Measurements from ENCODE around the gene TYW1B. TPM values are rescaled to one million over a fixed set of nuclear protein-coding genes. Genes with fewer than 3 reads are reported as not detected.
"Not testable (repeated sequence)": the region's sequence is repeated elsewhere in the genome, so short reads cannot be mapped to it uniquely, and the experiment has no call there.

Gene TYW1B
- total RNA-seq, 4 donors from 2014 or later, result 1.7 to 4.5 (median 3.2) TPM

- WGBS, 2 donors (ENCODE audit: low coverage in 1 of 2), result 85 to 95% methylated on average over 4 to 7 of the region's 8 CpGs
- no peaks in the 10 kb centered on the region for H3K36me3 ChIP-seq
- ATAC-seq, result no peak
- peaks cover 0 to 13% (median 0%) of the 10 kb centered on the region in 3 donors for H3K4me1 ChIP-seq
- TF ChIP-seq EP300 (IDR thresholded peaks at IDR 0.05) (no peak), POLR2A (IDR thresholded peaks at IDR 0.05) (no peak), CTCF (IDR thresholded peaks at IDR 0.05) (no peak), POLR2AphosphoS5 (IDR thresholded peaks at IDR 0.05) (no peak)
- H3K27ac ChIP-seq, result no peak overlapping the region
- H3K27me3 ChIP-seq, result no peaks in the 10 kb centered on the region
- H3K9me3 ChIP-seq, result no peaks in the 10 kb centered on the region
- H3K4me3 ChIP-seq, result no peak overlapping the region
Measured at GRCh38 chr7:72785166-72785955, 42.6 kb downstream of the TYW1B start.

DNA sequence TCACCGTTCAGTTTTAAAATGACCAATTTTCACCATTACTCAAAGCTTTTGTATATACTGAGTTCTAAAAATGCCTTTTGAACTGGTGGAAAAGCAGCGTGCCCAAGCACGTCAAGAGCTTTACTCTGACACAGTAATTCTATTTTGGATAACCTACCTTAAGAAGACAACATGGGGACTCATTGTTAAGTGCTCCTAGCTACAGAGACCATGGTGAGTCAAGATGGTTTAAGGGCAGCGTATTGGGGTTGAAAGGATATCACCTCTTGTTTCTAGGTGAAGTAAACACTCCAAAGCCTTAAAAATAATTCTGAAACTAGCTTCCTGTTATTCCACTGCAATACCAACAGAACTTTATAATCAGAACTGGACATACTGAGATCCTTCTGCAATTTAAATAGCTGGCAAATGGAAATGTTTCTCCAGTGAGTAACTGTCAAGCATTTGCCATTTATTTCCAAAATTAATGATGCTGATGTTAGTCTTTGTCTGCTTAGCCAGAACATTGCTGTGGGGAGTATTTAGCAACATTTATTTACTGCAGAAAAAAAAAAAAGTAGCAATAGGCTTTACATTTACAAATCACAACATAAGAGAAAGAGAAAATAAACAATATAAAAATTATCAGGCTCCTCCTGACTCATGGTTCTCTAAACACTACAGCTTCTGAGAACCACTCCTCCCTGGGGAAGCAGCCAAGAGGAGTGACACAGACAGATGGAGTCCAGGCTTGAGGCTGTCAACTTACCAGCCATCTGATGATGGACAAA, 44.2 kb downstream of the TYW1B start:
- H3K4me3 ChIP-seq, ATAC-seq, H3K27me3 ChIP-seq, H3K36me3 ChIP-seq, H3K9me3 ChIP-seq: not testable (repeated sequence)
- 32 to 54% methylated on average over 4 of the region's 4 CpGs for WGBS, 2 donors (ENCODE audit: low coverage in 1 of 2)
- H3K27ac ChIP-seq, result peak overlapping the region in 1 of 4 donors; percentile 26
- H3K4me1 ChIP-seq, result peaks cover 0 to 13% (median 0%) of the 10 kb centered on the region in 3 donors

GRCh38 chr7:72781631-72782030, 46.4 kb downstream of the TYW1B start:
- WGBS, 2 donors (ENCODE audit: low coverage in 1 of 2), result 86 to 93% methylated on average over 3 to 6 of the region's 6 CpGs
- Histone ChIP-seq H3K27ac (no peak overlapping the region), H3K9me3 (no peaks in the 10 kb centered on the region), H3K4me3 (no peak overlapping the region), H3K36me3 (no peaks in the 10 kb centered on the region), H3K27me3 (no peaks in the 10 kb centered on the region), H3K4me1 (peaks cover 0 to 13% (median 0%) of the 10 kb centered on the region in 3 donors)
- no peak for TF ChIP-seq EP300 (IDR thresholded peaks at IDR 0.05)
- TF ChIP-seq CTCF (IDR thresholded peaks at IDR 0.05), result no peak
- TF ChIP-seq POLR2AphosphoS5 (IDR thresholded peaks at IDR 0.05), result no peak
- no peak for TF ChIP-seq POLR2A (IDR thresholded peaks at IDR 0.05)
- ATAC-seq, result no peak

DNA sequence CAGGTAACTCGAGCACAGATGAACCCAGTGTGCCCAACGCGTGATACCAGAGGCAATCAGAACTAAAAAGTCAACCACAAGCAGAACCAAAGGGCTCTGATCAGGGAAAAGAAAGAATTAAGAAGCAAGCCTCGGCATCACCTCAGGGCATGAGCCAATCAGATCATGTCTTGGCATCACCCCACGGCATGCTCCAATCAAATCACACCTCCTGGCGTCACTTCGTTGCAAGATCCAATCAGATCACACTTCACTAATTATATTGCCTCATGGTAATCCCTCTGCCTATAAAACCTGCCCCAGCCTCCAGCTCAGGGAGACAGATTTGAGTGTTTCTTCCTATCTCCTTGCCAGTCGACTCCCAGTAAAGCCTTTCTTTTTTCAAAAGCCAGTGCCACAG, 46.8 kb downstream of the TYW1B start:
- Histone ChIP-seq H3K4me1 (peaks cover 0 to 13% (median 0%) of the 10 kb centered on the region in 3 donors), H3K4me3 (no peak overlapping the region)
- TF ChIP-seq CTCF (IDR thresholded peaks at IDR 0.05), result no peak
- no peak for TF ChIP-seq POLR2AphosphoS5 (IDR thresholded peaks at IDR 0.05)
- no peak for TF ChIP-seq EP300 (IDR thresholded peaks at IDR 0.05)
- no peak for TF ChIP-seq POLR2A (IDR thresholded peaks at IDR 0.05)

GRCh38 chr7:72780289-72780894, 47.6 kb downstream of the TYW1B start:
- H3K27me3 ChIP-seq, ATAC-seq, H3K36me3 ChIP-seq, H3K9me3 ChIP-seq, H3K4me3 ChIP-seq, H3K27ac ChIP-seq: not testable (repeated sequence)
- peaks cover 0 to 13% (median 0%) of the 10 kb centered on the region in 3 donors for H3K4me1 ChIP-seq
- 68 to 93% methylated on average over 4 to 5 of the region's 5 CpGs for WGBS, 2 donors (ENCODE audit: low coverage in 1 of 2)

More for the DNA sequence above, 46.8 kb downstream of the TYW1B start:
- Histone ChIP-seq H3K36me3 (peaks cover 0 to 2% of the 10 kb centered on the region in 2 donors), H3K27ac (no peak overlapping the region), H3K27me3 (no peaks in the 10 kb centered on the region), H3K9me3 (no peaks in the 10 kb centered on the region)
- ATAC-seq, result no peak
- WGBS, 2 donors (ENCODE audit: low coverage in 1 of 2), result 78 to 80% methylated on average over 4 to 5 of the region's 8 CpGs

DNA sequence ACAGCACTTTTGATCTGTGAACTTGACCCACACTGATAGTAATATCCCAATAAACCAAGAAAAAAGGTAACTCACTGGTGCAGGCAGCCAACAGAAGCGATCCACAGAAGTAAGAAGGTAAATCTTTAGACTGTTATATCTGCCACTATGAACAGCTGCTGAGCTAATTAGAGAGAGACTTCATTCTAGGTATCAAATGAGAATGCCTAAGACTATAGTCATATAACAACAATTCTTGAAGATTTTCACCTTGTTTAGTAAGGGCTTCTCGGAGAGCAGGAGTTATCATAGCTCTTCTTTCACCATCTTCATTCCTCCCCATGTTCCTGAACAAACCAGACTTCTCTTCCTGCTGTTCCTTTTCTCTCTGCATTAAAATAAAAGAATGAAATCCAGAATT, 50.8 kb downstream of the TYW1B start:
- not testable (repeated sequence) for H3K27me3 ChIP-seq, ATAC-seq, H3K9me3 ChIP-seq, H3K4me3 ChIP-seq, H3K27ac ChIP-seq, H3K4me1 ChIP-seq
- WGBS, 2 donors (ENCODE audit: low coverage in 1 of 2), result 67 to 100% methylated on average over 1 of the region's 2 CpGs
- H3K36me3 ChIP-seq, result peaks cover 0 to 12% of the 10 kb centered on the region in 2 donors

DNA sequence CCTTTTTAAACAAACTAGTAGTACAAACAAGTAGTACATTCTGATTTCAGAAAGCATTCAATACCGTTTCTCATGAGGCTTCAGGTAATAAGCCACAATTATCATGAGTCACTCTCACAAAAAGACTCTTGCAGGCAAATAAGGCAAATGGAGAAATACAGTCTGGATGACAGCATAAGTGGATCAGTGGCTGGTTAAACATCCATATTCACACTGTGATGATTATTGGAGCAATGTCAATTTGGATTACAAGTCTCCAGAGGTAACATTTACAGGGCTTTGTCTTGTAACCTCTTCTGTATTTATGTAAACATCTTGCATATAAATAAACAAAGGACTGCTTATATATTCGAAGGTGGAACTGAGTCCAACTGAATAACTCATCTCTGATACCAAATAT, 55.4 kb downstream of the TYW1B start:
- H3K27ac ChIP-seq, H3K27me3 ChIP-seq, H3K4me1 ChIP-seq, ATAC-seq, H3K4me3 ChIP-seq, H3K9me3 ChIP-seq: not testable (repeated sequence)
- WGBS, 2 donors (ENCODE audit: low coverage in 1 of 2), result 50 to 52% methylated on average over 1 to 2 of the region's 2 CpGs
- peaks cover 0 to 12% of the 10 kb centered on the region in 2 donors for H3K36me3 ChIP-seq

GRCh38 chr7:72766994-72767393, 61.0 kb downstream of the TYW1B start:
- not testable (repeated sequence) for H3K4me1 ChIP-seq, H3K4me3 ChIP-seq, ATAC-seq, H3K9me3 ChIP-seq, H3K27me3 ChIP-seq, H3K27ac ChIP-seq
- 86 to 100% methylated on average over 3 of the region's 5 CpGs for WGBS, 2 donors (ENCODE audit: low coverage in 1 of 2)
- peaks cover 0 to 15% of the 10 kb centered on the region in 2 donors for H3K36me3 ChIP-seq

Data from gastroesophageal sphincter (tissue), 4 donors.